ENCODE results near the gene TBC1D2. TPM values are rescaled to one million over a fixed set of nuclear protein-coding genes. Genes with fewer than 3 reads are reported as not detected.

Gene TBC1D2
- total RNA-seq, 2 experiments from 2014 or later, result 1.5 TPM

DNA sequence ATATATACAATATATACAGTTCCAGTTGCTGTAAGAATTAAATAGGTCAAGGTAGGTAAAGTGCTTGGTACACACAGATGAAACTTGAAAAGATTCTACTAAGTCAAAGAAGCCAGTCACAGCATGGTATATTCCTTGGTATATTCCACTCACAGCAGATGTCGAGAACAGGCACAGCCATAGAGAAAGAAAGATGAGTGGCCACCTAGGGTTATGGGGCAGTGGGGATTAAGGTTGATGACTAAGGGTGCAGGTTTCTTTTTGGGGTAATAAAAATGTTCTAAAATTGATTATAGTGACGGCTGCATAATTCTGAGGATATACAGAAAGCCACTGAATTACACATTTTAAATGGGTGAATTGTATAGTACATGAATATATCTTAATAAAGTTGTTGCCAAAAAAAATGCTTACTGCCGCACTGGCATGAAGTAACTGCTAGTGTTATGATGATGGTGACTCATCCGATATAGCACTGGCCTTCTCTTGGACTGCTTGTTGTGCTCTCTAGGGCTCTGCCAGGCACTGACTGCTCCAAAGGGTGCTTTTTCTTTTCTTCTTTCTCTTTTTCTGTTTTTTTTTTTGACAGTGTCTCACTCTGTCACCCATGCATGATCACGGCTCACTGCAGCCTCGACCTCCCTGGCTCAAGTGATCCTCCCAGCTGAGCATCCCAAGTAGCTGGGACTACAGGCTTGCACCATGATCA is 23.5 kb downstream of the TBC1D2 start:
- no peaks in the 10 kb centered on the region for H3K4me1 Mint-ChIP-seq (ENCODE audit: low read depth)
- POLR2A ChIA-PET, result no interaction called here

DNA sequence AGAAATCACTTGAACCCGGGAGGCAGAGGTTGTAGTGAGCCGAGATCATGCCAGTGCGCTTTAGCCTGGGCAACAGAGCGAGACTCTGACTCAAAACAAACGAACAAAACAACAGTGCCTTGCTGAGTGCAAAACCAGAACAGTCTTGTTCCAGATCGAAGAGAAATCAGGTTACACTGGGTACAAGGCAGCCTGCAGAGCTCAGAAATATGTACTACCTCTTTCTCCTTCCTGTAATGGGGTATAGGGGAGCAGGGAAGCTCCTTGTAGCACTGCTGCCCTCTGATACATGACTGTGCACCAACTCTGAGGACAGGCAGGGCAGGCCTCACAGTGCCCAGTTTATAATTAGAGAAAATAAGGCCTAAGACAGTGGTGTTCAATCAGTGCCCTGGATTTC is 24.7 kb downstream of the TBC1D2 start:
- ATAC-seq (no peak), DNase-seq (no peak)
- intact Hi-C loops (cut with micrococcal nuclease), result no loop called here
- H3K4me1 Mint-ChIP-seq (ENCODE audit: low read depth), result no peaks in the 10 kb centered on the region
- no peak overlapping the region for H3K27ac Mint-ChIP-seq
- POLR2A ChIA-PET, result no interaction called here
- no peak overlapping the region for H3K4me3 Mint-ChIP-seq
- CTCF ChIA-PET, result no interaction called here
- no peaks in the 10 kb centered on the region for H3K9me3 Mint-ChIP-seq
- TF ChIP-seq, protein P1, sequence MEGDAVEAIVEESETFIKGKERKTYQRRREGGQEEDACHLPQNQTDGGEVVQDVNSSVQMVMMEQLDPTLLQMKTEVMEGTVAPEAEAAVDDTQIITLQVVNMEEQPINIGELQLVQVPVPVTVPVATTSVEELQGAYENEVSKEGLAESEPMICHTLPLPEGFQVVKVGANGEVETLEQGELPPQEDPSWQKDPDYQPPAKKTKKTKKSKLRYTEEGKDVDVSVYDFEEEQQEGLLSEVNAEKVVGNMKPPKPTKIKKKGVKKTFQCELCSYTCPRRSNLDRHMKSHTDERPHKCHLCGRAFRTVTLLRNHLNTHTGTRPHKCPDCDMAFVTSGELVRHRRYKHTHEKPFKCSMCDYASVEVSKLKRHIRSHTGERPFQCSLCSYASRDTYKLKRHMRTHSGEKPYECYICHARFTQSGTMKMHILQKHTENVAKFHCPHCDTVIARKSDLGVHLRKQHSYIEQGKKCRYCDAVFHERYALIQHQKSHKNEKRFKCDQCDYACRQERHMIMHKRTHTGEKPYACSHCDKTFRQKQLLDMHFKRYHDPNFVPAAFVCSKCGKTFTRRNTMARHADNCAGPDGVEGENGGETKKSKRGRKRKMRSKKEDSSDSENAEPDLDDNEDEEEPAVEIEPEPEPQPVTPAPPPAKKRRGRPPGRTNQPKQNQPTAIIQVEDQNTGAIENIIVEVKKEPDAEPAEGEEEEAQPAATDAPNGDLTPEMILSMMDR (IDR thresholded peaks at IDR 0.05), result no peak
- no peaks in the 10 kb centered on the region for H3K27me3 Mint-ChIP-seq
- peaks cover 2% of the 10 kb centered on the region for H3K36me3 Mint-ChIP-seq (ENCODE audit: low read depth)

More for the DNA sequence above, 23.5 kb downstream of the TBC1D2 start:
- Mint-ChIP-seq H3K4me3 (no peak overlapping the region), H3K27me3 (no peaks in the 10 kb centered on the region), H3K27ac (no peak overlapping the region), H3K36me3 (ENCODE audit: low read depth) (peaks cover 2% of the 10 kb centered on the region), H3K9me3 (no peaks in the 10 kb centered on the region)
- CTCF ChIA-PET, result no interaction called here
- TF ChIP-seq, protein P1 (IDR thresholded peaks at IDR 0.05), result no peak
- DNase-seq, result no peak
- intact Hi-C loops (cut with micrococcal nuclease), result no loop called here
- no peak for ATAC-seq

DNA sequence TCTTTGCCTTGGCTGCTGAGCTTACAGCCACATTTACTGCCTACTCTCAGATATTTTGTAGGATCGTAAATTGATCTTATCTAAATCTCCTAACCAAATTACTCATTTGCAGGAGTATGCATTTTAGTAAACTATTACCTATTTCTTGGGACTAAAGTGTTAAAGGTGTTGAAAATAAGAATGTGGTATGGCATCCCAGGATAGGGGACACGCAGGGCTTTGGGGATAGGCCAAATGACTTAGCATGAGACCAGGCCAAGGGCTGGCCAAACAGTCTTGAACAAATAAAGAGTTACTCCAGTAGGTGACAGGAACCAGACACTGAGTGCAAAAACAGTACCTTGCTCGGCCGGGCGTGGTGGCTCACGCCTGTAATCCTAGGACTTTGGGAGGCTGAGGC is 25.1 kb downstream of the TBC1D2 start:
- TF ChIP-seq, protein P1 (IDR thresholded peaks at IDR 0.05), result no peak
- ChIA-PET POLR2A (interaction anchor here (1.1 kb wide), 1 partner anchor 25 kb away, joined by 3 read pairs; the partner anchor contains the start of gene TBC1D2), CTCF (interaction anchor here (1.3 kb wide), 1 partner anchor 33 kb away, joined by 3 read pairs; no protein-coding TSS in a partner anchor)
- Mint-ChIP-seq H3K27ac (no peak overlapping the region), H3K27me3 (no peaks in the 10 kb centered on the region), H3K36me3 (ENCODE audit: low read depth) (peaks cover 2% of the 10 kb centered on the region), H3K4me1 (ENCODE audit: low read depth) (no peaks in the 10 kb centered on the region), H3K9me3 (no peaks in the 10 kb centered on the region), H3K4me3 (no peak overlapping the region)
- no peak for ATAC-seq
- intact Hi-C loops (cut with micrococcal nuclease), result no loop called here
- no peak for DNase-seq

DNA sequence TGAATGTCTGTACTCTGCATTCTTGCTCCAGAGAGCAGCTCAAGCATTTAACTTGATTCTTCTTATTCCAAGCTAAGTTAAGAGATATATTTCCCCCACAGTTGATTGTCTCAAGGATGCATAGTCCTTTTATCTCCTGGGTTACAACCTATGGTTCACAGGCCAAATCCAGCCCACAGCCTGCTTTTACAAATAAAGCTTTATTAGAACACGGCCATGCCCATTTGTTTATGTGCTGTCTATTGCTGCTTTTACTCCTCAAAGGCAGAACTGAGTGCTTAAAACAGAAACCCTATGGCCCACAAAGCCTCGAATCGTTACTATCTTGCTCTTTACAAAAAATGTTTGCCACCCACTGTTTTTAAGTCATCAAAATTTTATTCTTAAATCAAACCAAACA is 25.8 kb downstream of the TBC1D2 start:
- H3K4me1 Mint-ChIP-seq (ENCODE audit: low read depth), result no peaks in the 10 kb centered on the region
- no peaks in the 10 kb centered on the region for H3K27me3 Mint-ChIP-seq
- H3K27ac Mint-ChIP-seq, result no peak overlapping the region
- ATAC-seq, result no peak
- intact Hi-C loops (cut with micrococcal nuclease), result no loop called here
- ChIA-PET CTCF (interaction anchor here (1.3 to 1.5 kb wide), 2 partner anchors 25 to 34 kb away, joined by 3 read pairs; no protein-coding TSS in a partner anchor), POLR2A (interaction anchor here (1.1 kb wide), 1 partner anchor 26 kb away, joined by 3 read pairs; the partner anchor contains the start of gene TBC1D2)
- H3K36me3 Mint-ChIP-seq (ENCODE audit: low read depth), result peaks cover 2% of the 10 kb centered on the region
- TF ChIP-seq, protein P1 (IDR thresholded peaks at IDR 0.05), result no peak
- DNase-seq, result no peak
- H3K4me3 Mint-ChIP-seq, result no peak overlapping the region
- H3K9me3 Mint-ChIP-seq, result no peaks in the 10 kb centered on the region

DNA sequence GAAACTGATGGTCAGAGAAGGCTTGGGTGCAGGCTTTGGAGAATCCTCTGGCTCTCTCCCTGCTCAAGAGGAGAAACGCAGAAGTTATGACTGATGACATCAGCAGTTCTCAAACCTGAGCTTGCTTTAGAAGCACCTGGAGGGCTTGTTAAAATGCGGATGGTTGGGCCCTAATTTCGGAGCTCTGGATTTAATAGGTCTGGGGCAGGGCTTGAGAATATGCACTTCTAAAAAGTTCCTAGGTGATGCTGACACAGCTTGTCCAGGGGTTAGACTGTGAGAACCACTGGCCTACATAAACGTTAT is 26.4 kb downstream of the TBC1D2 start:
- Mint-ChIP-seq H3K27me3 (no peaks in the 10 kb centered on the region), H3K36me3 (ENCODE audit: low read depth) (peaks cover 2% of the 10 kb centered on the region)
- POLR2A ChIA-PET, result no interaction called here

More for the DNA sequence above, 26.4 kb downstream of the TBC1D2 start:
- no peak overlapping the region for H3K27ac Mint-ChIP-seq
- ATAC-seq (no peak), DNase-seq (no peak)
- H3K4me3 Mint-ChIP-seq, result no peak overlapping the region
- H3K4me1 Mint-ChIP-seq (ENCODE audit: low read depth), result no peaks in the 10 kb centered on the region
- intact Hi-C loops (cut with micrococcal nuclease), result no loop called here
- CTCF ChIA-PET, result interaction anchor here (1.3 to 1.5 kb wide), 2 partner anchors 24 to 34 kb away, joined by 3 read pairs; no protein-coding TSS in a partner anchor
- H3K9me3 Mint-ChIP-seq, result no peaks in the 10 kb centered on the region
- TF ChIP-seq, protein P1 (IDR thresholded peaks at IDR 0.05), result no peak

Measured in activated CD8-positive, alpha-beta T cell treated with anti-CD3 and anti-CD28 coated beads for 36 hours (primary cell).